OCI-LY7 (cell line): ENCODE data around the gene TPRG1. TPM values are rescaled to one million over a fixed set of nuclear protein-coding genes. Genes with fewer than 3 reads are reported as not detected.

Experiments
- BruUV-seq: library from RNA; stranded (reverse); fragments of 400-500 nt; replicated peaks from 2 replicates; lab custom pipeline; 2021; lab: Mats Ljungman, UMichigan
- CTCF ChIA-PET: fragments of 300-600 bp; sonication (Branson Sonifier 250); formaldehyde crosslinking; loops from one replicate; lab custom pipeline; 2022; ENCODE audit warnings: antibody characterized with exemption; ENCODE audit not compliant: unreplicated experiment; lab: Charles Lee
- POLR2A ChIA-PET: fragments of 300-600 bp; sonication (Branson Sonifier 250); formaldehyde crosslinking; loops from one replicate; lab custom pipeline; 2022; ENCODE audit warnings: antibody characterized with exemption; lab: Charles Lee
- DNase-seq: peaks from one replicate; pipeline ENCODE4 v3.0.0-alpha.2; 2015; ENCODE audit warnings: low spot score
- H2AFZ ChIP-seq: fragments of 200-600 bp; sonication (generic), shearing (Covaris generic); 2 replicates; pipeline ENCODE4 v1.6.1; 2014; ENCODE audit warnings: mild to moderate bottlenecking, antibody characterized with exemption, low read length, moderate library complexity
- H3K27ac ChIP-seq: fragments of 200-600 bp; sonication (generic); 2 replicates; pipeline ENCODE4 v1.5.1; 2014; ENCODE audit warnings: mixed run types, low read depth, mild to moderate bottlenecking, moderate library complexity, low read length, inconsistent platforms; ENCODE audit not compliant: poor library complexity, severe bottlenecking
- H3K36me3 ChIP-seq: fragments of 200-600 bp; sonication (generic); 2 replicates; pipeline ENCODE4 v1.6.1; 2014; ENCODE audit warnings: mild to moderate bottlenecking, antibody characterized with exemption, low read length, moderate library complexity, mixed read lengths; ENCODE audit not compliant: insufficient read depth
- H3K4me1 ChIP-seq: fragments of 200-600 bp; sonication (generic); 2 replicates; pipeline ENCODE4 v1.5.1; 2014; ENCODE audit warnings: mild to moderate bottlenecking, low read length; ENCODE audit not compliant: insufficient read depth, poor library complexity, severe bottlenecking
- H3K4me2 ChIP-seq: fragments of 200-600 bp; sonication (generic); 2 replicates; pipeline ENCODE4 v1.6.1; 2014; ENCODE audit warnings: mild to moderate bottlenecking, low read length
- H3K4me3 ChIP-seq: fragments of 200-600 bp; sonication (generic); 2 replicates; pipeline ENCODE4 v1.5.1; 2014; ENCODE audit warnings: mild to moderate bottlenecking, low read depth, low read length; ENCODE audit not compliant: poor library complexity, severe bottlenecking
- H3K79me2 ChIP-seq: fragments of 200-600 bp; sonication (generic); 2 replicates; pipeline ENCODE4 v1.6.1; 2016; ENCODE audit warnings: low read depth, mild to moderate bottlenecking, low read length, moderate library complexity, mixed read lengths; ENCODE audit not compliant: insufficient read depth
- H3K9me2 ChIP-seq: fragments of 200-600 bp; sonication (generic); 2 replicates; pipeline ENCODE4 v1.6.1; 2016; ENCODE audit warnings: mild to moderate bottlenecking, low read length, mixed read lengths; ENCODE audit not compliant: insufficient read depth
- H3K9me3 ChIP-seq: fragments of 200-600 bp; sonication (generic); 2 replicates; pipeline ENCODE4 v1.6.1; 2014; ENCODE audit warnings: mild to moderate bottlenecking, mixed run types, low read length, mixed read lengths
- H4K20me1 ChIP-seq: fragments of 200-600 bp; sonication (generic); 2 replicates; pipeline ENCODE4 v1.6.1; 2014; ENCODE audit warnings: mild to moderate bottlenecking, antibody characterized with exemption, low read length, moderate library complexity, mixed read lengths; ENCODE audit not compliant: insufficient read depth
- EZH2phosphoT487 ChIP-seq: fragments of 200-600 bp; sonication (generic); IDR thresholded peaks from 2 replicates; pipeline ENCODE4 v1.6.1; 2018; ENCODE audit warnings: low read depth, borderline replicate concordance, mild to moderate bottlenecking, mixed run types, antibody characterized with exemption, low read length, moderate library complexity, mixed read lengths
- intact Hi-C: fragments of 100-400 bp; cut with micrococcal nuclease; formaldehyde crosslinking; loops from one replicate; pipeline ENCODE4 v1.10.0; 2022; ENCODE audit not compliant: unreplicated experiment
- total RNA-seq, 2 experiments: library from RNA; depleted of rRNA in 1 of 2; stranded (reverse); fragments of >200 nt in 1 of 2; shearing (Covaris generic) in 1 of 2; gene quantifications; 2 replicates each; pipeline ENCODE4 v1.2.3, GENCODE V29; 2014 to 2022
- TF ChIP-seq, protein P1 (sequence below): fragments of 200-600 bp; sonication (generic); conservative IDR thresholded peaks from 2 replicates; pipeline ENCODE4 v1.5.1; 2014; ENCODE audit warnings: mild to moderate bottlenecking, antibody characterized with exemption, low read length, moderate library complexity, mixed read lengths

The TPRG1 gene
- total RNA-seq, 2 experiments from 2014 or later = 0.92 TPM; not detected in 1

GRCh38 chr3:189144645-189145044, 27.1 kb upstream of the TPRG1 start:
- intact Hi-C loops = no loop called here
- CTCF ChIA-PET = no interaction called here

GRCh38 chr3:189146848-189147247, 24.9 kb upstream of the TPRG1 start:
- H3K4me2 ChIP-seq = no peak overlapping the region
- POLR2A ChIA-PET = no interaction called here
- H3K4me1 ChIP-seq = no peaks in the 10 kb centered on the region
- H3K9me2 ChIP-seq = no peaks in the 10 kb centered on the region
- no peaks in the 10 kb centered on the region; the same call in 1 of the 2 replicates for H3K79me2 ChIP-seq
- no peaks in the 10 kb centered on the region for H4K20me1 ChIP-seq
- BruUV-seq = no TSS peak
- no peak overlapping the region for H3K27ac ChIP-seq
- TF ChIP-seq, protein P1, sequence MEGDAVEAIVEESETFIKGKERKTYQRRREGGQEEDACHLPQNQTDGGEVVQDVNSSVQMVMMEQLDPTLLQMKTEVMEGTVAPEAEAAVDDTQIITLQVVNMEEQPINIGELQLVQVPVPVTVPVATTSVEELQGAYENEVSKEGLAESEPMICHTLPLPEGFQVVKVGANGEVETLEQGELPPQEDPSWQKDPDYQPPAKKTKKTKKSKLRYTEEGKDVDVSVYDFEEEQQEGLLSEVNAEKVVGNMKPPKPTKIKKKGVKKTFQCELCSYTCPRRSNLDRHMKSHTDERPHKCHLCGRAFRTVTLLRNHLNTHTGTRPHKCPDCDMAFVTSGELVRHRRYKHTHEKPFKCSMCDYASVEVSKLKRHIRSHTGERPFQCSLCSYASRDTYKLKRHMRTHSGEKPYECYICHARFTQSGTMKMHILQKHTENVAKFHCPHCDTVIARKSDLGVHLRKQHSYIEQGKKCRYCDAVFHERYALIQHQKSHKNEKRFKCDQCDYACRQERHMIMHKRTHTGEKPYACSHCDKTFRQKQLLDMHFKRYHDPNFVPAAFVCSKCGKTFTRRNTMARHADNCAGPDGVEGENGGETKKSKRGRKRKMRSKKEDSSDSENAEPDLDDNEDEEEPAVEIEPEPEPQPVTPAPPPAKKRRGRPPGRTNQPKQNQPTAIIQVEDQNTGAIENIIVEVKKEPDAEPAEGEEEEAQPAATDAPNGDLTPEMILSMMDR = no peak
- TF ChIP-seq EZH2phosphoT487 = no peak
- H3K9me3 ChIP-seq = no peaks in the 10 kb centered on the region
- no peak for DNase-seq
- no peak overlapping the region for H3K4me3 ChIP-seq
- no peaks in the 10 kb centered on the region for H3K36me3 ChIP-seq
- intact Hi-C loops = no loop called here
- no peak overlapping the region for H2AFZ ChIP-seq
- CTCF ChIA-PET = no interaction called here

More at GRCh38 chr3:189144645-189145044, 27.1 kb upstream of the TPRG1 start:
- H2AFZ ChIP-seq = no peak overlapping the region
- no peaks in the 10 kb centered on the region for H3K9me3 ChIP-seq
- DNase-seq = peak; percentile 17
- no peak overlapping the region for H3K4me3 ChIP-seq
- H3K36me3 ChIP-seq = no peaks in the 10 kb centered on the region
- no peaks in the 10 kb centered on the region for H4K20me1 ChIP-seq
- no peaks in the 10 kb centered on the region for H3K9me2 ChIP-seq
- TF ChIP-seq, protein P1 = peak; percentile 34; the same call in 1 of the 2 replicates
- TF ChIP-seq EZH2phosphoT487 = no peak
- no peak overlapping the region for H3K27ac ChIP-seq
- no peaks in the 10 kb centered on the region for H3K4me1 ChIP-seq
- POLR2A ChIA-PET = interaction anchor here (0.6 kb wide), 1 partner anchor 309 kb away, joined by 4 read pairs; no protein-coding TSS in a partner anchor
- no TSS peak for BruUV-seq
- H3K79me2 ChIP-seq = no peaks in the 10 kb centered on the region; the same call in 1 of the 2 replicates
- no peak overlapping the region for H3K4me2 ChIP-seq

- H2AFZ ChIP-seq = no peak overlapping the region
- no TSS peak for BruUV-seq
- POLR2A ChIA-PET = interaction anchor here (1.1 kb wide), 1 partner anchor 22 kb away, joined by 3 read pairs; no protein-coding TSS in a partner anchor
- no peaks in the 10 kb centered on the region for H4K20me1 ChIP-seq
- no peak overlapping the region for H3K4me2 ChIP-seq
- H3K4me3 ChIP-seq = no peak overlapping the region
- H3K9me2 ChIP-seq = no peaks in the 10 kb centered on the region
- no peaks in the 10 kb centered on the region for H3K36me3 ChIP-seq
- intact Hi-C loops = no loop called here
- TF ChIP-seq, protein P1 = peak; percentile 89
- no peak for TF ChIP-seq EZH2phosphoT487
- no peaks in the 10 kb centered on the region for H3K79me2 ChIP-seq
- H3K4me1 ChIP-seq = no peaks in the 10 kb centered on the region
- peak; percentile 55 for DNase-seq
- no peaks in the 10 kb centered on the region for H3K9me3 ChIP-seq
- CTCF ChIA-PET = no interaction called here
- no peak overlapping the region for H3K27ac ChIP-seq
Measured at GRCh38 chr3:189148081-189148507, 23.7 kb upstream of the TPRG1 start.
